ENCODE results near the gene BANP.
"Not testable (repeated sequence)": the region's sequence is repeated elsewhere in the genome, so short reads cannot be mapped to it uniquely, and the experiment has no call there.

BANP gene

GRCh38 chr16:87996962-87997880 is 46.0 kb downstream of the BANP start:
- DNase-seq (ENCODE audit: low read depth) = no peak

- DNase-seq (ENCODE audit: low read depth) = not testable (repeated sequence)
These were observed 47.1 kb downstream of the BANP start for GRCh38 chr16:87998184-87998793.

DNA sequence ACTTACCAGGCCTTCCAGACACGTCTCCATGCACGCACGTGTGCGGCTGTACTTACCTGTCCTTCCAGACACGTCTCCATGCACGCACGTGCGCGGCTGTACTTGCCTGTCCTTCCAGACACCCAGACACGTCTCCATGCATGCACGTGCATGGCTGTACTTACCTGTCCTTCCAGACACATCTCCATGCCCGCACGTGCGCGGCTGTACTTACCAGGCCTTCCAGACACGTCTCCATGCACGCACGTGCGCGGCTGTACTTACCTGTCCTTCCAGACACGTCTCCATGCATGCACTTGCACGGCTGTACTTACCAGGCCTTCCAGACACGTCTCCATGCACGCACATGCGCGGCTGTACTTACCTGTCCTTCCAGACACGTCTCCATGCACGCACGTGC is 47.8 kb downstream of the BANP start:
- not testable (repeated sequence) for DNase-seq (ENCODE audit: low read depth)

GRCh38 chr16:88002211-88002610 is 51.0 kb downstream of the BANP start:
- no peak for DNase-seq (ENCODE audit: low read depth)

GRCh38 chr16:88002749-88003148 is 51.5 kb downstream of the BANP start:
- DNase-seq (ENCODE audit: low read depth) = no peak

- DNase-seq (ENCODE audit: low read depth) = no peak
These were observed 52.1 kb downstream of the BANP start for GRCh38 chr16:88003316-88003715.

DNA sequence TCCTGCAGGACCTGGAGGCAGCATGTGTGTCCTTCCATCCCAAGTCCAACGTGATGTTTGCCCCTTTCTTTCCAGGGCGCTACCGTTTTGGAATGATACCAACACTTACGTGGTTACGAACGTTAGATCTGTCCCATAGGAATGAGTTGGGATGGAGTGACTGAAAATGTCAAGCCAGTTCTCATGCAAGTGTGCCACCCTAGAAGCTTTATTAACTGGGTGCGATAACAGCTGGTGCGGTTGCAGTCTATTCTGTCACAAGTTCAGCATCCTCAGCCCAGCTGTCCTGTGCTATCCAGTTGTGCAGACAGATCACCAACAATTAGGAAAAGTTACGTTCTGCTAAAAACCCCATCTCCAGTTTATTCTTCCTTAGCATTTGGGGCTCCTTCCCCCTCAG is 52.5 kb downstream of the BANP start:
- no peak for DNase-seq (ENCODE audit: low read depth)

DNA sequence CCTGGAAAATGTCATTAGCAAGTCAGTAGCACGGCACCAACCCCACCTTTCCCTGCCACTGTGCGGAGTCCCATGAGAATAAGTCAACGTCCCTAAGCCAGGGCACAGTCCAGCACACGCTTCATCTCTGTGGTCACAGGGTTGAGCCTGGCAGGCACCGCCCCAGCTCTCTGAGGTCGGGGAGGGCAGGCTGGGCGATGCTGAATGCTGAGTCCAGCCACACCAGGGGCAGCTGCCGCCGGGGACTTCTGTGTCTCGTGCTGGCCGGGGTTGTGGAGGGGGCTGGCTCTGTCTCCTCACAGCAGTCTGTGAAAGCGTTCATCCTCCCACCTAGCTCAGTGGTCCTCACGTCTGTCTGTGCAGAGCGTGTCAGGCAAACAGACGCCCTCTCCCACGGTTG is 53.2 kb downstream of the BANP start:
- no peak for DNase-seq (ENCODE audit: low read depth)

DNA sequence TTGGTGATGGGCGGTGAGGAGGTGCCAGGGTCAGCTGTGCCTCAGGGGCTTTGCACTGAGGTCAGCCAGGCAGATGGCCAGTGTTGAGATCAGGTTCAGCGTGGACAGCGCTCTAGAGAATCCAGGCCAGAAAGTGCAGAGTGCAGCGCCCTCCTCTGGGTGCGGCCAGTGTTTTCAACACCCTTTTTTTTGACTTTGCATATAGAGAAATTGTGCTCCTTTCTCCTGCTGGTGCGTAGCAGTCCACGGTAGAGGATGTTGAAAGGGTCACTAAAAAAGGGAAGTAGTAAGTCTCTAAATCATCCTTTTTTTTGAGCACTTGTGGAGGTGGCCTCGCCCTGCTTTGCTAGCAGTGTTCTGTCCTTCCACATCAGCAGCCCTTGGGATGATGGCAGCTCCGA is 53.9 kb downstream of the BANP start:
- DNase-seq (ENCODE audit: low read depth) = no peak

- no peak for DNase-seq (ENCODE audit: low read depth)
These were observed 54.7 kb downstream of the BANP start for GRCh38 chr16:88005968-88006367.

- no peak for DNase-seq (ENCODE audit: low read depth)
These were observed 56.1 kb downstream of the BANP start for GRCh38 chr16:88007321-88007731.

- no peak for DNase-seq (ENCODE audit: low read depth)
These were observed 57.6 kb downstream of the BANP start for GRCh38 chr16:88008840-88009239.

- no peak for DNase-seq (ENCODE audit: low read depth)
These were observed 58.5 kb downstream of the BANP start for GRCh38 chr16:88009563-88010342.

DNA sequence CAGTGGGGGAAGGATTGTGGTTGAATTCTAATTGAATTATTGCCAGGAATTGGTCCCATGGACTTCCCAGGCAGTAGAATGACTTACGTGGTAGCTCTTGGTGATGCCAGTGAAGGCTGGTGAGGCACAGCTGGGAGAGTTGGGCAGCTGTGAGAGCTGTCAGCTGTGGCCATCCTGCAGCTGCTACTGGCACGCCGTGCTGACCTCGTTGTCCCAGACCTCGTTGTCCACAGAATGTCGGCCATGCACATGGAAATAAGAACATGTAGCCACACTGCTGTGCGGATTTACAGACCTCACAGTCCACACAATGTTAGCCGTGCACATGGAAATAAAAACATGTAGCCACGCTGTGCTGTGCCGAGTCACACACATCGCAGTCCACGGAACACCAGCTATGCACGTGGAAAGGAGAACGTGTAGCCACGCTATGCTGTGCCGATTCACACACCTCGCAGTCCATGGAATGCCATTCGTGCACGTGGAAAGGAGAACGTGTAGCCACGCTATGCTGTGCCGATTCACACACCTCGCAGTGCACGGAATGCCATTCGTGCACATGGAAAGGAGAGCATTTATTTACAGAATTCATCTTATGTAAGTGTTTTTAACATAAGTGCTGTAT is 59.2 kb downstream of the BANP start:
- DNase-seq (ENCODE audit: low read depth) = no peak

- no peak for DNase-seq (ENCODE audit: low read depth)
These were observed 59.8 kb downstream of the BANP start for GRCh38 chr16:88010968-88011483.

DNA sequence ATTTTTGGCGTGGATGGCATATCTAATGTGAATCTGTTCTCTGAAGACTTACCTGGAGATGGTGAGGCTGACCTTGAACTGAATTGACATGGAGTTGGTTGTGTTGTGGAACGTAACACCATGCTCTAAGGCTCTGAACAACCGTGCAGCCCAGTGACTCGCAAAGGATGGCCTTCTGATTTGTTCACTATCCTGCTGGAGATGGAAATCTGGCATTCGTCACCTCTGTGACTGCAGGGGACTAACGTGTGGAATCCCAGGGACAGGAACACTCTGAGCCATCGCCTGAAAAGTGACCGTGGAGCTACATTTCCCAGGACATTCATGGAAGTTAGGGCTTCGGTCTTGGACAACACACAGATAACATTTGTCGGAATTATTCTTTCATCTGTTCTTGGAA is 61.1 kb downstream of the BANP start:
- no peak for DNase-seq (ENCODE audit: low read depth)

- no peak for DNase-seq (ENCODE audit: low read depth)
These were observed 61.9 kb downstream of the BANP start for GRCh38 chr16:88013091-88013609.

DNA sequence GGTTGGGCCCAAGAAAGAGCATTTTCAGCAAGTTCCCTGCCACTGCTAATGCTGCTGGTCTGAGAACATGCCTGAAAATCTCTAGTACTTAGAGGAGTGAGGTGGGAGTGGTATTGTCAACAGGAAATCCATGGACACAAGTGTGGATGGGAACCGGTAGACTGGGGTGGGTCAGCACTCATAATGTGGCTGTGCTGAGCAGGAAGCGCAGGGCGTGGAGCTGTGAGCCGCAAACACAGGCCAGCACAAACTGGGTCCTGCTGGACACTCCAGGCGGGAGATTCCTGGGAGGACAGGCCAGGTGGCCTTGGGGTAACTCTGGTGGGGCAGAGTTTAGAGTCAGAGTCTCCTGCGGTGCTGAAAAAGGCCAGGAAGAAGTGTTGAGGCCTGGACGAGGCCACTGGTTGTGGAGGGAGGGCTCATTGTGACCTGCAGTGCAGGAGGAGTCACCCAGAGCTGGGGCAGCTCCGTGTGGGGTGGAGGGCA is 62.6 kb downstream of the BANP start:
- no peak for DNase-seq (ENCODE audit: low read depth)

DNA sequence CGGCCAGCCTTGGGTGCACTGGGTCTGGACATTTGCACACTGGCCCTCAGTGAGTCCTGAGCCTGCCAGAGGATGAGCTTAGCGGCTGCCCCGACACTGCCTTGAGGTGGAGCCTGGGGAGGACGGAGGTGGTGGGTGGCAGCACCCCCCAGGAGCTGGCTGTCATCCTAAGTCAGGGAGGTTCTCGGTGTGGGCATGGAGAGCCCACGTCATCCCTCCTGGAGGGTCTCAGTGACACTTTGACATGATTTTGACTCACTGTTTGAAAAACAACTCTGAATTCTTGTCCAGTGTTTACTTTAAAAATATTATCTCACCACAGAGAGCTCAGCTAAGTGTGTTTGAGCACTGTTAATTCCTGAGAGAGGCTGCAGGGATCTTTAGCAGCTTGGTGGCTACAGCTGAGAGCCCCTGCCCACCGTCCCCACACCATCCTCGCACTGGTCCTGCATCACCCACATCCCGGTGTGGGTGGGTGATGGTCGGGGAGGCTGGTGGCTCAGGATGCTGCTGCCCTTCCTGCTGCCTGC is 63.1 kb downstream of the BANP start:
- no peak for DNase-seq (ENCODE audit: low read depth)

GRCh38 chr16:88014954-88015805 is 63.9 kb downstream of the BANP start:
- DNase-seq (ENCODE audit: low read depth) = no peak

- no peak for DNase-seq (ENCODE audit: low read depth)
These were observed 64.5 kb downstream of the BANP start for GRCh38 chr16:88015806-88016140.

Measured in activated T-helper 1 cell treated with Interleukin-2 at 50 U/mL for 16 hours (primary cell).